Stromal cell of bone marrow (primary cell): ENCODE measurements around the gene SLC44A1.

Source experiments
- DNase-seq: peaks from one replicate; pipeline ENCODE4 v3.0.0-alpha.2; 2012; ENCODE audit warnings: low read depth

The SLC44A1 gene

DNA sequence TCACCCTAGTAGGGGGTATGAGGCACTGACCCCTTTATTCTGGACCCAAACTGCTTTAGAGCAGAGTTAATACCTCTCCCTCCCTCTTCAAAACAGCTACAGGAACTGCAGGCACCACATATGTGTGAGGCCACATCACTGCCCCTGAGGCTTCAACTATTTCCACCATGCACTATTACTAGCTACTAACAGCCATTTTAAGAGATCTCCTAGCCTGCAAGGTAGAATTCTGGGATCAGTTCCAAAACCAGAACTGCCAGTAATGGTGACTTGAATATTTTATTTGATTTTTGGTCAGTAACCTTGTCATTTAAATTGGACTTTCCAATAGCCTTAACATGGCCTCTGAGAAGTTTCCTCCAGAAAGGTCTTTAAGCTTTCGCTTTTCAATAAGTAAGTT lies 148.1 kb downstream of the SLC44A1 start:
- no peak for DNase-seq

DNA sequence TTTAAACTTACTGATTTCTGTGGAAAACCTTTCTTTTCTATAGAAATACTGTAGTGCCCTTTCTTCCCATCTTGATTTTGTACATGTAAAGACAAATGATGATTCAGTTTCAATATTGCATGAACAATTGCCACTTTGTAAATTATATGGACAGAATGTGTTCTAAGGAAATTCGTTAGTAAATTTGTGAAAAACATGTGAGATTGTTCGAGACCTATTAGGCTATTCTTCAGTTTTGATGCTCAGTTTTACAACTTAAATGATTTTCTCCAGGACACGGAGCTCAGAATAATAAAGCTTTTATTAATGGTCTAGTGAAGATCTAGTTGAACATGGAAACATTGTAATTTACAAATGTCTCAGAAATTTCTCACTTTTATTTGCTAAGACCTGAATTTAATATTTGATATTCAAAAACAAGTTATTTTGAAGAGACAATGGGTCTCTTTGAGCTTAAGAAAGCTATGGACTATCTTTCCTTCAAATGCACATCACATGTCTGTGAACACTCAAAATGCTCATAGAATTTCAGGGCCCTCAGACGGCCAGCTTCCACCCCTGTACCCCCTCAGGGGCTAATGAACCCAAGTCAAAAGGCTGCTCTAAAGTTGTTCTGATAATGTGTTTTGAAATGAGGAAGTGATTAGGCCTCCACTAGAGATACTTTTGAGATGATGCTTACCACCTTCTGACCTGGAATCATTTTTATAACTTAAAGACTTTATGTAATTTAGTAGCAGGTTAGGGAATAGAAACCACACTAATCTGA lies 149.3 kb downstream of the SLC44A1 start:
- DNase-seq: no peak

DNA sequence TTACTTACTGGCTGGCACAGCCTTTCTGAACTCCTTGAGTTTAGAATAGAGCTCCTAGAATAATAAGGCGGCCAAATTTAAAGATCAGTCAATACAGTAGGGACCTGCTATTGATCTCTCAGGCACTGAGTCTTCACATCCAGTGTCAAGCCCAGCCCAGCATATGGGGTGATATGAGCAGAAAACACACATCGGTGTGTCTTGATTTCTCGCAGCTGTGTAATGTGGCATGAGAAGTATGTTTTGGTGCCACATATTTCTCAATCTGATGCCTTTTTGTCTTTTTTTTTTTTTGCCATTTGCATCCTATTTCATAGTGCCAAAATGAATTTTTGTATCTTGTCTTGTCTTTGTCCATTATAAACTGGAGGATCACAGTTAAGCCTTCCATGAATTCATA lies 152.0 kb downstream of the SLC44A1 start:
- no peak for DNase-seq

DNA sequence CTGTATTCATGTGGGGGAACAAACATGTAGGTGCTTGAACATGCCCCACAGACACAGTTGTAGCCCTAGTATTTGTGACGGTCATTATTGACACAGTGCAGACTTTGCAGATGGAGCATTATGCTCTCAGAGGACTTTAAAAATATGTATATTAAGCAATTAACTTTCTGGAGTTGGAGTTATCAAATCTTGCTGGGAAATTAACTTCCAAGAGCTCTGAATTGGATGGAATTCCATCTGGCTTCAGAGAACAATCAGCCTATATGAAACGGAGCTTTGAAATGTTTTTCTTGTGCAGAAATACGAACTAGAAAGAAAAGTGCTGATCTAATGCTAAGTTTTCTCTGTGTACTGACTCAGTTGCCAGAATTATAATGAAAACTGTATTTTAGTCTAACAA lies 152.4 kb downstream of the SLC44A1 start:
- no peak for DNase-seq

DNA sequence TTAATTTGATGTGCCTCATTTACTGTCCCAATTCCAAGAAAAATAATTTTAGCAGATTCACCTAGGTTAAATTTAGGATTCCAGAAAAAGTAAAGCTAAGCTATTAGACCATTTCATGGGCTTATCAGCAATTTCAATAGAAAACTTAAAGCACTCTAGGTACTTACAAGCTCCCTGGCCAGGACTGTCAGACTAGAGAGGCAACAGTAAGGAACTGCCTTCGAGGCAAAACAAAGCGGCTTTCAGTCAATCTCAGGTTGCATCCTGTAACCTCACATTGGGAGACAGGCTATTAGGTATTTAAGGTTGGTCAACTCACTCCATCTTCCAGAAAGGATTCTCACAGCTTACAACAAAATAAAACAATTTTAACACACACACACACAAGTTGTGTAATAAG lies 154.7 kb downstream of the SLC44A1 start:
- no peak for DNase-seq

DNA sequence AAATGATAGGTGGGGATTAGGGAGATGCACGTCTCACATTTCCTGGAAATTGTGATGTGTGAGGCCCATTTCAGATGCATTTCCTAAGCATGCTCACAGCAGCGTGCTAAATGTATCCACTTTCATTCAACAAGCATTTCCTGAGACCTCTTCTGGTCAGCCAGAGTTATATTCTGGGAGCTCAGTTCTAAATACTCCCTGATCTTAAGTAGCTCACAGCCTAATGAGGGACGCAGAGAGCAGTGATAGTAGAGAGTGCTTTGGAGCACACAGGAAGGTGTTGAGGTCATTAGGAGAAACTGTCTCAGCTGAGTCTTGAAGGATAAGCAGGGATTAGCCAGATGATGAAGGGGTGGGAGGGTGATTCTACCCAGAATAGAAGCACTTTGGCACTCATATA lies 157.2 kb downstream of the SLC44A1 start:
- DNase-seq: no peak

DNA sequence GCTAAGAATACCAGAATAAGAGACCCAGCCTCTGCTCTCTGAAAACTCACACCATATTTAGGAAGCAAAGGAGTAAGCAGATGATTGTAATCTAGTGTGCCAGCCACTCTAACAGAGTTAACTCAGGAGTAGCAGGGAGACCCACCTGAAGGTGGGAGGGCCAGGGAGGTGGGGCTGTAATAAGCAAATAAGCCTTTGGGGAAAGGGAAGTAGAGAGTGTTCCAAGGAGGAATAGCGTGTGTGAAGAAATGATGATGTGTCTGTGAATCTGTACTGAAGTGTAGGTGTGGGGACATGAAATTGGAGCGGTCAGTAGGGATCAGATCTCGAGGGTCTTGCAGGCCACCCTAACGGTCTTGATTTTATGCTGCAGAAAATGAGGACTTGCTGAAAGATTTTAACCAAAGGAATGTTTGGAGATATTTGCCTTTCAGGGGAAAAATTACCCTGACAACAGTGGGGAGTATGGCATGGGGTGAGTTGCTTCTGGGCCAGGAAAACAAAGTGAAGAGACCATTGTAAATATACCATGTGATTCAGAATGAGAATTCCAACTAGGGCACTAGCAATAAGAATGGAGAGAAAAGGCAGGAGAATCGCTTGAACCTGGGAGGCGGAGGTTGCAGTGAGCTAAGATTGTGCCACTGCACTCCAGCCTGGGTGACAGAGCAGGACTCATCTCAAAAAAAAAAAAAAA lies 159.2 kb downstream of the SLC44A1 start:
- no peak for DNase-seq

DNA sequence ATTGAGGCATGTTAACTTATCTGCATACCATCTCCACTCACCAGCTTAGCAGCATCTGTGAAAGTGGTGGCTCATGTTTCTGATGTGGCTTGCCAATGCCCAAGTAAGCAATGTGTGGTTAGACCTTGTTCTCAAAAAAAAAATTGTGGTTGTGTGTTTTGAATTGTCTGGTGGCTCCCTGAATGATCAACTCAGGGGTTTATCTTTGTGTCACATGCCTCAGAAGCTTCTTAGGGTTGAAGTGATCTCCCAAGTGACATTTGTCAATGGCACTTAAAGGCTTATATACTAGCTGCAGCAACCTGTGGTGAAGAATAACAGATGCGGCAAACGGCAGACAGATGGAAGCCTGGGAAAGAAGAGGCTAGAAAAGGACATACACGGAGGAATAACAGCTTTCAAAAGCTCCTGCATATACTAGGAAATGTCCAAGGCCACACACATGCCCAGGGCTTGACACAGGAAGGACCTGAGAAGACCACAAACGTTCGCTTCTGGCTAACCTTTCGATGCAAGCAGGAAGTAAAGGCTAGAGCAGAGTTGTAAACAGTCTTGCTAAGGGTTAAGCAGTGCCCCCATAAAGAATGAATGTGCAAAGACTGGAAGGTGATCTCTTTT lies 161.2 kb downstream of the SLC44A1 start:
- DNase-seq: no peak

DNA sequence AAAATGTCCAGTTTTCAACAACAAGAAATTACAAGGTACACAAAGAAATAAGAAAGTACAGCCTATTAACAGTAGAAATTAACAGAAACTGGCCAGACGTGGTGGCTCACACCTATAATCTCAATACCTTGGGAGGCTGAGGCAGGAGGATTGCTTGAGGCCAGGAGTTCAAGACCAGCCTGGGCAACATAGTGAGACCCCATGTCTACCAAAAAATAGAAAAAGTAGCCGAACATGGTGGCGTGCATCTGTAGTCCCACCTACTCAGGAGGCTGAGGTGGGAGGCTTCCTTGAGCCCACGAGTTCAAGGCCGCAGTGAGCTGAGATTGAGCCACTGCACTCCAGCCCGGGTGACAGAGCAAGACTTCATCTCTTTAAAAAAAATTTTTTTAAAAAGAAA lies 161.9 kb downstream of the SLC44A1 start:
- DNase-seq: no peak

DNA sequence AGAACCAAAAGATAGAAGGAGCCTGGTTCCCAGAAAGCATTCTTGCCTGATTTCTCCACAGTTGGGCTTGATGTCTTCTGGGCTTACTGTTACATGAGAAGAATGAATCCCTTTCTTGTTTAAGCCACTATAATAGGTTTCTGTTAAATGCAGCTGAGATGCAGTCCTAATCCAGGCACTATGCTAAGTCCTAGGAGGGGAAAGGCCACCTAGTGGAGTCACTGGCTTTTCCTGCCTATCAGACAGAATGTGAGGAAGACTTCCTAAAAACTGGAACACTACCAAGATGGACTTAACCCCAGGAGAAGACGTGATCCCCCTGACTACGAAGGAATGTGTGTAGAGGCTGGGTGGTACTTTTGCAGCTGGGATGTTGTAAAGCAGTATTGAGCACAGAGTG lies 169.1 kb downstream of the SLC44A1 start:
- DNase-seq: no peak

DNA sequence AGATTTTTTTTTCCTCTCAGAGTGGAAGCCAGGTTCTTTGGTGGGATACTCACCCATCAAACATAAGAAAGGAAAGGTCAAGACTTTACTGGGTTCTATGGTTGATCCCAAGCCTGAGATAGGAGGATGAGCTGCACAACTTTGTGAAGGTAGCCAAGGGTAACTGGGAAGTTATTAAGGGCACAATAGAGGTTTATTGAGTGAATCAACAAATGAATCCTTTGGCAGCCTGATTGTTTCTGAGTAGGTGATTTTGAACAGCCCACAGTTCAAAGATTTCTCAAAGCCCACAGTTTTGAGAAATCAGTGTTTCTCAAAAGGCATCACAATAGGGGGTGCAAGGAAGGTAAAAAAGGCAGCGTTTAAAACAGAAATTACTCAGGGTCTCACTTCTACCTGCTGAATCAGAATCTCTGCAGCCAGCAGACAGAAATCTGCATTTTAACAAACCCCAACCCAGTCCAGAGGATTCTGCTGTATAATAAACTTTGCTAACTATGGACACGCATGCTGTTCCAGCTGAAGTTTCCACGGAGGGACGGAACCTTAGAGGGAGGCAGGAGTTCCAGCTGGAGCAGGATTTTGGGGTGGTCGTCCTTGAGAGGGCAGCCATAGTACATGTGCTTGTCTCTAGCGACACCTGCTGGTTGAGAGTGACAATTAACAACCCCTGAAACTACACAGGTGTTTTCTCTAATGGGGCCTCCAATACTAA lies 170.7 kb downstream of the SLC44A1 start:
- no peak for DNase-seq

DNA sequence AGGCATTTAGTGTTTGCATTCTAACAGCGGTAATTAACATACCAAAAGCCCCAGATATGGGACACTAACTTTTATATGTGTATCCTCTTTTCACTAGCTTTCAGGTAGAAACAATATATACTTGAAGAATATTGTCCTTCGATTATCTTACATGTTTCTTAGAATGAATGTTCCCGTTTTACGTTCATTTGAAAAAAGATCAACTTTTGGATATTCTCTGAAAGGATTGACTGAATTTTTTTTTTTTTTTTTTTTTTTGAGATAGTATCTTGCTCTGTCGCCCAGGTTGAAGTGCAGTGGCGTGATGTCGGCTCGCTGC lies 171.2 kb downstream of the SLC44A1 start:
- DNase-seq: no peak

DNA sequence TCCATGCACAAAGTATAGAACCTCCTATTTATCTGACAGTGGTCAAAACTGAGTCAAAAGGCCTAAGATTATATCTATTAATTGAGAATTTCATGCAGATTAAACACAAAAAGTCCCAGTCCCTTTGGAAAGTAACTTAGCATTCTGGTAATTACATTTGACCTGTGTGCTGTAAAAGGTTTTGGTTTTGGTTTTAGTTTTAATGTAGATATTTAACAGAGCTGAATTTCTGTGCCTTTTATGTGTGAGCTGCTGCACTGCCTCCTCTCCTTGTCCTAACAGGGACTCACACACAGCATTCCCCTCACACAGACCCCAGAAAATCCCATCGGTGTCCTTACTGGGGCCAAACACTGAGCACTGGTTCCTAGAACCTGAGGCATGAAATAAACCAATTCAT lies 172.4 kb downstream of the SLC44A1 start:
- DNase-seq: no peak

DNA sequence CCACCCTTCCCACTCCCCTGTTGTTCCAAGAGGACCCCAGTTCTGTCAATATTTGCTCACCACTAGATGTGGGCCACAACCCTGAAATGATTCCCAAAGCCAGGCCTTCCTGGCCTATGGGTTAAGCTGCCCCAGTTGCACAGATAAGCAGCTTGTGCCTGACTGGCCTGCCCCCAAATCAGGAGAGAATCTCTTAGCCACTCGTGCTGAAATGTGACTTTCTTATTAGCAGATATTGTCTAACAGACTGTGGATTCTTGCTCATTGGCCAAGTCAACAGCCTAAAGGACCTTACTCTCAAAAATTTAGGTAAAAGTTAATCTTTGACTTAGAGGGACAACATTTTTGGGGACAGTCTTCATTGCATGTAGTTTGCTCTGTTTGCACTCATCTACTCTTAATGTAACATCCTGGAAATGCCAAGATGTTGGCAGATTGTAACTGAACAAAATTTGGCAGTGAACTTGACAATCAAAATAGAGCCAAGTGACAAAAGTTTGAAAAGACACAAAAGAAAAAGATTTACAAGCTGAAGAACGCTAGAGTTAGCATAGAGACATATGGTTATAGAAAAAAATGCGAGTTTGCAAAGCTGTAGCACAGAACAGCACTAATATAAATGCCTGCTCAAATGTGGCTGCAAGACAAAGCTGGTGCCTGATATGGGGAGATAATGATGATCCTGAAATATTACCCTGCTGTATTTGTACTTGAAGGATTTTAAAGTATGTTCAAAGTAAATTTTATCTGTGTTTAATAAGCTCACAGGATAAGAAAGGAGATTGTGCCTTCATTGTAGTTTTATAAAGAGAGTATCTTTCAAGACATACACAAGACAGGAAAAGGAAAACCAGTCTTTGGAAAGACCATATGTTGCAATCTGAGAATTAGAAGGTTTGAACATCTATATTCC lies 174.4 kb downstream of the SLC44A1 start:
- DNase-seq: no peak

DNA sequence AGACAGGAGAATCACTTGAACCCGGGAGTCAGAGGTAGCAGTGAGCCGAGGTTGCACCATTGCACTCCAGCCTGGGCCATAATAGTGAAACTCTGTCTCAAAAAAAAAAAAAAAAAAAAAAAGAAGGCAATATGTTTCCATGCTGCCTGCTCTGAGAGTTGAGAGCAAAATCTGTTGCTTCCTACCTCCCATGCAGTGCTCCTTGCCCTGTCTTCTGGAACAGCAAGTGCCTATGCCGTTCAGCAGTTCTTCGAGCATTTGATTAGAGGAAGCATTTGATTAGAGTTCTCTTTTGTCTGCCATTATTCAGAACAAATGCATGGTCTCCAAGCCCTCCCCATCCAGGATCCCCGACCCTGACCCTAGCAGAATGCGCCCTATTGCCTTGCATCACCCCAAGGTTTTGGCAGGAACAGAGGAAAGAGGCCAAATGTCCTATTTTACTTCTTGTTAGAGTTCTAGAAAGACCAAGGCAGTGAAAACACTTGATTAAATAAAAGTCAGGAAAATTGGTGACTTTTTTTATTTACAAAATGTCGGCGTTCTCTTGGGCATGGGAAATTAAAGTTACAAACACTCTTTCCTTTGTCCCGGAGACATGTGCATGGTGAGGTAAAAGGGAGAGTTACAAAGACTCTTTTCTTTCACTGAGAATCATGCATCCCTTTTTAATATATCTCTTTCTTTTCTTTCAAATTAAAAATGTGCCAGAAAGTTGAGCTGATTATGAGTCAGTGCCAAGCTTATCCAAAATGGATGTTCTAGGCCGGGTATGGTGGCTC lies 175.6 kb downstream of the SLC44A1 start:
- DNase-seq: no peak

DNA sequence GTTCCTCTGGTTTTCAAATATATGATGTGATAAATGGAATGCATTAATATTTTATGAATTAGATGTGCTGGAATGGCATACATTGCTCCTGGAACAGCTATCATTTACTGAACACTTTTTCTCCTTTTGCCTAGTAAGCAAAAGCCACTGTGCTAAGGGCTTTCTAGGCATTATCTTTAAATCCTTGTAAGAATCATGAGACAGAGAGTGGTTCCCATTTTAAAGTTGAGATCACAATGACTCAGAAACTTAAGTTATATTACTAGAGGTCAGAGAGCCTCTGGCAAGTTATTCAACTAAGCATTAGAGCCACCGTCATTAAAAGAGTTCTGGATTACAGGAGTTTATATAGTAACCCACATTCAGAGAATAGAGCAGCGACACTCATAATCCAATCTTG lies 176.7 kb downstream of the SLC44A1 start:
- no peak for DNase-seq

DNA sequence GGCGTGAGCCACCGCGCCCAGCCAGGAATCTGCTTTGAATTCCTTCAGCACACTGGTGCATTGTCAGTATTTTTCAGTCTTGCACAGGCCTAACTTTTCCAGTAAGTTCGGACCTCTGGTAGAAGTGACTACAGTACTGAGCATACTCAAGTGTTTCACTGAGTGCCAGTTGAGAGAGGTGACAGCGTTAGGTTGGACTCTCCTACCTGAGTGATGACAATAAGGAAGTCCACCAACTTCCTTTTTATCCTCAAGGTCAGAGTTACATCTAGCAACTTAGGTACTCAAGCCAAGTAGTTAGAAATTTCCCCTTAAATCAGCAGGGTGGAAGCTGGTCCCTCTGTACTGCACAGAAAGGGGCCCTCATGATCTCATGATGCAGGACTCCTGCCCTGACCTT lies 177.4 kb downstream of the SLC44A1 start:
- no peak for DNase-seq

DNA sequence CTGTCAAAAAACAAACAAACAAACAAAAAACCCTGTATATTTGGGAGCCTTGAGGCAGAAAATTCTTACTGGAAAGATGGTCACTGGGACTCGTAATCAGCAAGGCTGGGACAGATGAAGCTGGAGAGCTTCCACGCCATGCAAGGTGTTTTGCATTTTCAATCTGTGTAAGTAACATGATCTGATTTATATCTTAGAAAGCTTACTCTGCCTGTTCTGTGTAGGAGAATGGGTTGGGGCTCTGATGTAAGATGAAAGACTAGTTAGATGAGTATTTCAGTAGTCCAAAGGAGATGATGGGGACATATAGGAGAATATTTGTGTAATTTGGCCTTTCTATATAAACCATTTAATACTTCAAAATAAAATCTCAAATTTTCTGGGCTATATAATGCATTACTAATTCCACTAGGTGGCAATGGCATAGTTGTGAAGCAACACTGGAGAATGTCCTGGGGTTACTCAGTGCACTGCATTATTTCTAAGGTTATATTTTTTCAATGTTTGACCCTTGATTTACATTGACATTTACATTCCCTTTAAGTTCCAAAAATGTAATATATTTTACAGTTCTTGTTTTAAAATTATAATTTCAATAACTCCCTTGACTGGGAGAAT lies 181.5 kb downstream of the SLC44A1 start:
- no peak for DNase-seq

DNA sequence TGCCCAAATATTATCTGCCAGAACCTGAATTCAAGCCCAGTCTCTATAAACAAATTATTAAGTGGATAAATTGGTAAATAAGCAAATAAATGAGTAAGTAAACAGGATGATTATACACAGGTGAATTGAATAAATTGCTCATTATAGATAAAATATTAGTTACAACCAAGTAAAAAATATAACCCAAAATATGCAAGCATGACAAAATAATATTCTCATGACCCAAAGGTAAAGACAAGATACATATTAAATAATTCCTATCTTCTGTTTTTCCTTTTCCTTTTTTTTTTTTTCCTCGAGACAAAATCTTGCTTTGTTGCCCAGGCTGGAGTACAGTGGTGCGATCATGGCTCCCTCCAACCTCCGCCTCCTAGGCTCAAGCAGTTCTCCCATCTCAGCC lies 182.2 kb downstream of the SLC44A1 start:
- no peak for DNase-seq

DNA sequence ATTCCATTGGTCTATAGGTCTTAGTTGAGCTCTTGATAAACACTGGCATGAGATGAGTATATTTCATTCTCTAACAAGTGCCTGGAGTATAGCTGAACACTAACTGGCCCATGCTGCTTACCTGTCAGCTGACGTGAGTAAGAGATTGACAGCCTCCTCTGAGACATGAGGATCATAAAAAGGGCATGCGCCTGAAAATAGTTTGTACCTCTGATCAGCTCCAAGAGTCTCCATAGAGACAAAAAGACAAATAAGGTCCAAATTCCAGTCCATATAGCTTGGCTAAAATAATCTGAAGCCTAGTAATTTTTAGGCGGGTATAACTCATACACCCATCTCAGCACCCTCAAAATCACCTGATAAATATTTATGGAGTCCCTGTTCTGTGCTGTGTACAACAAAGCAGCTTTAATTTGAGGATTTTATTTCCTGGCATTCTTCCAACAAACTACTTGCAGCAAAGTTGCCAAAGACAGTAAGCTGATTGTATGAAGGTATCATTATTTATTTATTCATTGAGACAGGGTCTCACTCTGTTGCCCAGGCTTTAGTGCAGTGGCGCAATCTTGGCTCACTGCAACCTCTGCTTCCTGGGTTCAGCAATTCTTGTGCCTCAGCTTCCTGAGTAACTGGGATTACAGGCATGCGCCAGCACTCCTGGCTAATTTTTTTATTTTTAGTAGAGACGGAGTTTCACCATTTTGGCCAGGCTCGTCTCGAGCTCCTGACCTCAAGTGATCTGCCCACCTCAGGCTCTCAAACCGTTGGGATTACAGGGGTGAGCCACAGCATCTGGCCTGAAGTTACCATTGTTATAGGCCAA lies 187.2 kb downstream of the SLC44A1 start:
- DNase-seq: no peak
